ENCODE data around the gene SYNE3. TPM values are rescaled to one million over a fixed set of nuclear protein-coding genes. Genes with fewer than 3 reads are reported as not detected.
A peak's percentile ranks its signal among the peaks of the same experiment; 100 is the strongest.

The SYNE3 gene
- polyA plus RNA-seq, 1 donor (not counting 4 experiments of a cell fraction or from before 2014, with no cell fraction given) = 1.0 TPM

DNA sequence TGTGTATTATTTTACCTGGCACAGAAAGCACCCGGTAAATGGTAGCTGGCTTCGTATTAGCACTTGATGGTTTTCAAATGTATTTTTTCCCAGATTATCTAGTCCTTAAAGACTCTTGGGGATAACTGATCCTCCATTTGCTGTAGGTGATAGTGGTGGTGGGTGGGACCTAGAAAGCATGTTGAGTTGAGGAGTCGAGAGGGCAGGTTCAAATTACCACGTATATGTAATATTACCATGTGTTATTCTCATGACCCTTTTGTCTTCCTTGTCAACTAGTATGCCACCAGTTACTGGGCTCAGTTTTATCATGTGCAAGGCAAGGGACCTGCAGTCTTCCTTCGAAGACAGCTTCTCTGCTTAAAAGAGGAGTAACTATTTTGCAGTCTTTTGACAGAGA lies 20.2 kb upstream of the SYNE3 start:
- H3K79me2 ChIP-seq (ENCODE audit: control insufficient read depth, insufficient read depth, low read length) = peaks cover 86% of the 10 kb centered on the region
- DNase-seq (ENCODE audit: low read depth, low spot score) (no peak), FAIRE-seq (no peak)
- H3K4me3 ChIP-seq (ENCODE audit: control insufficient read depth in 2 of 3, extremely low read depth in 1 of 3, insufficient read depth in 2 of 3, low read depth in 1 of 3, low read length in 3 of 3) = peak overlapping the region in 2 of 3 experiments; percentile 82 to 95
- H3K9me3 ChIP-seq (ENCODE audit: control insufficient read depth, low read depth, low read length) = no peaks in the 10 kb centered on the region
- no peaks in the 10 kb centered on the region for H3K27me3 ChIP-seq (ENCODE audit: control insufficient read depth, extremely low read depth, insufficient read depth, low read length)
- H3K9me1 ChIP-seq (ENCODE audit: control insufficient read depth, extremely low read depth, insufficient read depth, low read length) = no peaks in the 10 kb centered on the region
- dilution Hi-C loops (cut with MboI; ENCODE audit: extremely low pct_ligation_motif_present, low sequenced_read_pairs) = no loop called here
- no peak overlapping the region for H2AFZ ChIP-seq (ENCODE audit: control insufficient read depth, low read length)
- peaks cover 28% of the 10 kb centered on the region for H3K4me1 ChIP-seq (ENCODE audit: control insufficient read depth, extremely low read depth, insufficient read depth, low read length)
- peak overlapping the region; percentile 94 for H3K4me2 ChIP-seq (ENCODE audit: control insufficient read depth, extremely low read depth, insufficient read depth, low read depth, low read length)
- H3K27ac ChIP-seq (ENCODE audit: control insufficient read depth, insufficient read depth, low read length) = no peak overlapping the region
- H3K36me3 ChIP-seq (ENCODE audit: control insufficient read depth in 2 of 2, extremely low read depth in 1 of 2, insufficient read depth in 2 of 2, low read length in 2 of 2) = peaks cover 0 to 1% of the 10 kb centered on the region in 2 experiments
- TF ChIP-seq, protein P1, sequence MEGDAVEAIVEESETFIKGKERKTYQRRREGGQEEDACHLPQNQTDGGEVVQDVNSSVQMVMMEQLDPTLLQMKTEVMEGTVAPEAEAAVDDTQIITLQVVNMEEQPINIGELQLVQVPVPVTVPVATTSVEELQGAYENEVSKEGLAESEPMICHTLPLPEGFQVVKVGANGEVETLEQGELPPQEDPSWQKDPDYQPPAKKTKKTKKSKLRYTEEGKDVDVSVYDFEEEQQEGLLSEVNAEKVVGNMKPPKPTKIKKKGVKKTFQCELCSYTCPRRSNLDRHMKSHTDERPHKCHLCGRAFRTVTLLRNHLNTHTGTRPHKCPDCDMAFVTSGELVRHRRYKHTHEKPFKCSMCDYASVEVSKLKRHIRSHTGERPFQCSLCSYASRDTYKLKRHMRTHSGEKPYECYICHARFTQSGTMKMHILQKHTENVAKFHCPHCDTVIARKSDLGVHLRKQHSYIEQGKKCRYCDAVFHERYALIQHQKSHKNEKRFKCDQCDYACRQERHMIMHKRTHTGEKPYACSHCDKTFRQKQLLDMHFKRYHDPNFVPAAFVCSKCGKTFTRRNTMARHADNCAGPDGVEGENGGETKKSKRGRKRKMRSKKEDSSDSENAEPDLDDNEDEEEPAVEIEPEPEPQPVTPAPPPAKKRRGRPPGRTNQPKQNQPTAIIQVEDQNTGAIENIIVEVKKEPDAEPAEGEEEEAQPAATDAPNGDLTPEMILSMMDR (optimal IDR thresholded peaks at IDR 0.05 in 1 of 3, IDR thresholded peaks at IDR 0.05 in 1 of 3, conservative IDR thresholded peaks at IDR 0.05 in 1 of 3; ENCODE audit: extremely low read depth in 1 of 3, insufficient read depth in 2 of 3, low read length in 3 of 3) = no peak
- no peak for TF ChIP-seq EZH2 (IDR thresholded peaks at IDR 0.05; ENCODE audit: low read length)
- no peak overlapping the region for H3K9ac ChIP-seq (ENCODE audit: control insufficient read depth, extremely low read depth, insufficient read depth, low read length)
- H4K20me1 ChIP-seq (ENCODE audit: control insufficient read depth, extremely low read depth, insufficient read depth, low read length) = peaks cover 3% of the 10 kb centered on the region

DNA sequence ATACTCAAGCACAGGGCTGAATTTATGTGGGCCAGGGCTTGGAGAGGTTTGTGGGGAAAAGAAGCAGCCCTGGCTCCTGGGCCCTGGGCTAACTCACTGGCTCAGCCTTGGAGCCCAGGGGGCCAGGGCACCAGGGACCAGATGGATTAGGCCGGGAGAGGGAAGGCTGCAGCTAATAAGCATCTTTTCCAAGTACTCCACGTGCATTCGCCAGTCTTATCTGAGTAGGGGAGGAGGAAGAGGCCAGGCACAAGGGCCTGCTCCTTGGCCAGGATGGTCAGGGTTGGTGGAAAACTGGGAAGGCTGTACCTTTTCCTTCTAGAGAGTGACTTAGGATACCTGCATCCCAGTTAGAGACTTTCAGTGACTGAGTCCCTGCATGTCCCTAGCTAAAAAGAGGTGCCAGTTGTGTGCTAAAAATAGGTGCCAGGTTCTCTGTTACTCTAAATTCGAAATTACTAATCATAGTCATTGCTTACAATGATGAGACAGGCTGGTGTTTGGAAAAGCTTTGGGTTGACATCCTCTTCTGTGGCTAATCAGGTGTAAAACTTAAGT lies 19.7 kb upstream of the SYNE3 start:
- DNase-seq (ENCODE audit: low read depth, low spot score) (no peak), FAIRE-seq (no peak)
- Histone ChIP-seq H3K27me3 (ENCODE audit: control insufficient read depth, extremely low read depth, insufficient read depth, low read length) (no peaks in the 10 kb centered on the region), H3K4me3 (ENCODE audit: control insufficient read depth in 2 of 3, extremely low read depth in 1 of 3, insufficient read depth in 2 of 3, low read depth in 1 of 3, low read length in 3 of 3) (peak overlapping the region; percentile 82 to 95 (median 95)), H3K9ac (ENCODE audit: control insufficient read depth, extremely low read depth, insufficient read depth, low read length) (peak overlapping the region; percentile 83), H3K9me1 (ENCODE audit: control insufficient read depth, extremely low read depth, insufficient read depth, low read length) (peaks cover 2% of the 10 kb centered on the region), H3K36me3 (ENCODE audit: control insufficient read depth in 2 of 2, extremely low read depth in 1 of 2, insufficient read depth in 2 of 2, low read length in 2 of 2) (peaks cover 1% of the 10 kb centered on the region in 2 experiments), H3K27ac (ENCODE audit: control insufficient read depth, insufficient read depth, low read length) (peak overlapping the region; percentile 81), H2AFZ (ENCODE audit: control insufficient read depth, low read length) (no peak overlapping the region), H4K20me1 (ENCODE audit: control insufficient read depth, extremely low read depth, insufficient read depth, low read length) (peaks cover 3% of the 10 kb centered on the region), H3K4me2 (ENCODE audit: control insufficient read depth, extremely low read depth, insufficient read depth, low read depth, low read length) (peak overlapping the region; percentile 94), H3K9me3 (ENCODE audit: control insufficient read depth, low read depth, low read length) (no peaks in the 10 kb centered on the region), H3K79me2 (ENCODE audit: control insufficient read depth, insufficient read depth, low read length) (peaks cover 87% of the 10 kb centered on the region), H3K4me1 (ENCODE audit: control insufficient read depth, extremely low read depth, insufficient read depth, low read length) (peaks cover 34% of the 10 kb centered on the region)
- TF ChIP-seq EZH2 (IDR thresholded peaks at IDR 0.05; ENCODE audit: low read length) = no peak
- TF ChIP-seq, protein P1 (optimal IDR thresholded peaks at IDR 0.05 in 1 of 3, IDR thresholded peaks at IDR 0.05 in 1 of 3, conservative IDR thresholded peaks at IDR 0.05 in 1 of 3; ENCODE audit: extremely low read depth in 1 of 3, insufficient read depth in 2 of 3, low read length in 3 of 3) = no peak
- dilution Hi-C loops (cut with MboI; ENCODE audit: extremely low pct_ligation_motif_present, low sequenced_read_pairs) = no loop called here
